PC-3 (cell line): ENCODE measurements around the gene TUBGCP2.

Source experiments
- EZH2 ChIP-seq: fragments of 300-600 bp; sonication (generic); IDR thresholded peaks from one replicate; pipeline ENCODE4 v1.6.1; 2017; ENCODE audit warnings: antibody characterized with exemption, mild to moderate bottlenecking, low read length; ENCODE audit not compliant: unreplicated experiment
- EZH2phosphoT487 ChIP-seq: fragments of 300-600 bp; sonication (generic); IDR thresholded peaks from 2 replicates; pipeline ENCODE4 v1.6.1; 2018; ENCODE audit warnings: mild to moderate bottlenecking, antibody characterized with exemption, low read length, borderline replicate concordance
- TF ChIP-seq, protein P1 (sequence below): fragments of 300-600 bp; sonication (generic); conservative IDR thresholded peaks from 2 replicates; pipeline ENCODE4 v1.5.1; 2017; ENCODE audit warnings: antibody characterized with exemption, low read depth, mild to moderate bottlenecking, low read length

DNA sequence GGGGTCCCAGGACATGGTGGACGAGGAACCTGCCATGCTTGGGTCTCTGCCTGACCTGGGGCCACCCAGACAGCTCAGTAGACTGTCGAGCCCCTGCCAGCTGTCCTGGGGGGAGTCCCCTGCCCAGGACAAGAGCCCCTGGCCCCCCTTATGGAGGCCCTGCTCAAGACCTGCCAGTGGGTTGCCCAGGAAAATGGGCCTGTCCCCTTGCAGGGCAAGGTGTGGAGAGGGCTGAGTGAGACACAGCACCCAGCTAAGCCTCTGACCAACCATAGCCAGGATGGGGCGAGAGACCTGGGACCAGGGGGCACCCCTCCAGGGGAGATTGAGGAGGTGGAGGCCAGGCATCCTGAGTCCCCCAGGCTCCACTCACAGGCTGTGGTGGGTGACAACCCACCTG lies 47.3 kb upstream of the TUBGCP2 start:
- TF ChIP-seq, protein P1, sequence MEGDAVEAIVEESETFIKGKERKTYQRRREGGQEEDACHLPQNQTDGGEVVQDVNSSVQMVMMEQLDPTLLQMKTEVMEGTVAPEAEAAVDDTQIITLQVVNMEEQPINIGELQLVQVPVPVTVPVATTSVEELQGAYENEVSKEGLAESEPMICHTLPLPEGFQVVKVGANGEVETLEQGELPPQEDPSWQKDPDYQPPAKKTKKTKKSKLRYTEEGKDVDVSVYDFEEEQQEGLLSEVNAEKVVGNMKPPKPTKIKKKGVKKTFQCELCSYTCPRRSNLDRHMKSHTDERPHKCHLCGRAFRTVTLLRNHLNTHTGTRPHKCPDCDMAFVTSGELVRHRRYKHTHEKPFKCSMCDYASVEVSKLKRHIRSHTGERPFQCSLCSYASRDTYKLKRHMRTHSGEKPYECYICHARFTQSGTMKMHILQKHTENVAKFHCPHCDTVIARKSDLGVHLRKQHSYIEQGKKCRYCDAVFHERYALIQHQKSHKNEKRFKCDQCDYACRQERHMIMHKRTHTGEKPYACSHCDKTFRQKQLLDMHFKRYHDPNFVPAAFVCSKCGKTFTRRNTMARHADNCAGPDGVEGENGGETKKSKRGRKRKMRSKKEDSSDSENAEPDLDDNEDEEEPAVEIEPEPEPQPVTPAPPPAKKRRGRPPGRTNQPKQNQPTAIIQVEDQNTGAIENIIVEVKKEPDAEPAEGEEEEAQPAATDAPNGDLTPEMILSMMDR: no peak
- TF ChIP-seq EZH2: no peak
- no peak for TF ChIP-seq EZH2phosphoT487
